HG03280 (cell line): Measurements from ENCODE around the gene EMC6.
A peak's percentile ranks its signal among the peaks of the same experiment; 100 is the strongest.

ENCODE experiments used
- ATAC-seq: cut with Tn5 transposase; IDR thresholded peaks from one replicate; pipeline ENCODE4 v1.9.1; 2021; ENCODE audit warnings: mild to moderate bottlenecking, moderate library complexity; ENCODE audit not compliant: unreplicated experiment

The EMC6 gene

DNA sequence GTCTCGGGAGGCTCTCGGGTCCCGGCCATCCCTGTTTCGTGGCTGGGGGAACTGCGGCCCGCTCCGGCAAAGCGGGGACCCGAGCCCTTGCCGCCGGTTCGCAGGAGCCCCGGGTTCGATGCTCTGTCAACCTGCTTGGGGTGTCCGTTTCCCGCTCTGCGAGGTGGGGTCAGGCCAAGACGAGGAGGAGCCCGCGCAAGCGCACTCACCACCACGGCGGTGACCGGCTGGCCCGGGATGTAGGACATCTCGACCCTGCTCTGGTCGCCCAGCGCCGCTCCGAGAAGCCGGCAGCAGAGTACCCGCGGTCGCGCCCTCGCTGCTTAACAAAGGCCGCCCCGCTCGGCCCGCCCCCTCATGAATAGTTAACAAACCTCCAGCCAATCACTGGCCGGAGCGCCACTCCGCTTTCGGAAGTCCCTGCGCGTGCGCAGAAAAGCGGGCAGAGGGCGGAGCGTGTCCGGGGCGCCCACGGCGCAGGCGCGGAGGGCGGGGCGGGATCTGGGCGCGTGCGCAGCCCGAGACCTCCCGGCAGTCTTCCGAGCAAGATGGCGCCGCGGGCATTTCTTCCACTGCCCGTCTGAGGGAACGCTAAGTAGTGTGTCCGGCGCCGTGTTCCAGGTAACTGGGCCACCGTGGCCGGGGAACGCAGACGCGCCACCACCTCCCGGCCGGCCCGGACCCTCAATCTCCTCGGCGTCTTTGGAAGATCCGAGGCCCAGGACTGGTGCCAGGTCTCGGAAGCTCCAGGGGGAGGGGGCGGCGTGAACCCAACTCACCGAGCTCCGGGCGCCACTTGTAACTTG, at the start of gene EMC6, which contains the start of gene TAX1BP3:
Gene EMC6, plus strand, starts transcription at position 534 of the 806 bp plus-strand sequence. CDS start 335 bp downstream, outside the sequence.
Gene TAX1BP3, minus strand, starts transcription at position 300 of the 806 bp plus-strand sequence. Its CDS starts 52 bp downstream, at position 248.
- peak; percentile 86 for ATAC-seq

GRCh38 chr17:3621146-3621720, 47.4 kb upstream of the EMC6 start:
- ATAC-seq: no peak

- ATAC-seq: no peak
Measured at GRCh38 chr17:3622977-3623594, 45.5 kb upstream of the EMC6 start.

- no peak for ATAC-seq
Measured at GRCh38 chr17:3626831-3627768, 41.5 kb upstream of the EMC6 start.

DNA sequence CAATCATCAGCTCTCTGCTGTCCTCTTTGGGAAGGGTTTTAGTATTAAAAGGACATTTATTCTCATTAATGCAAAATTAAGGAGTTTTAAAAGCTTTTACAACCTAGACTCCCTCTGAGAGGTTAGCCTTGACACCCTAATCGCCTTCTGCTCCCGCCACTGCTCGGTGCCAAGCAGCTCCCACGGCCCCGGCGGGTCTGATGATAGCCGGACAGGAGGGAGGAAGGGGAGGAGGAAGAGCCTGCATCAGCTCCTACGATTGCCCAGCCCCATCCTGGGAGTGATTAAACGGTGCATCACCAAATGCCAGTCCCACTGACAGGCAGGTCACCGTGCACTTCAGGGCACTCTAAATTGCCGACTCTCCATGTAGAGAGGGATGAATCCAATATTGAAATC, 40.8 kb upstream of the EMC6 start:
- ATAC-seq: no peak

GRCh38 chr17:3630781-3631180, 37.8 kb upstream of the EMC6 start:
- ATAC-seq: no peak

DNA sequence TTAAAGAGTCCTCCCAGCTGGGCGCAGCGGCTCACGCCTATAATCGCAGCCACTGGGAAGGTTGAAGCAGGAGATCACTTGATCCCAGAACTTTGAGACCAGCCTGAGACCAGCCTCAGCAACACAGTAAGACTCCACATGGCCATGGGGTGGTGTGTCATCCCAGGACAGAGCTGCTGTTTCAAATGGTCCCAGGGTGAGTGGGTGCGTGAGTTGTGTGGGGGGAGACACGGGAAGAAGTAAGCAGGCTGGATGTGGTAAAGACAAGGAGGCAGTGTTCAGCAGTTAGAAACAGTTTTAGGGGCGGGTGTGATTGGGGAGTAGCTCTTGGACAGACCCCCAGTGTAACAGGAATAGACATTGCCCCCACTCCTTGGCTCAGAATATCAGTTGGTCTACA, 36.3 kb upstream of the EMC6 start:
- ATAC-seq: no peak

DNA sequence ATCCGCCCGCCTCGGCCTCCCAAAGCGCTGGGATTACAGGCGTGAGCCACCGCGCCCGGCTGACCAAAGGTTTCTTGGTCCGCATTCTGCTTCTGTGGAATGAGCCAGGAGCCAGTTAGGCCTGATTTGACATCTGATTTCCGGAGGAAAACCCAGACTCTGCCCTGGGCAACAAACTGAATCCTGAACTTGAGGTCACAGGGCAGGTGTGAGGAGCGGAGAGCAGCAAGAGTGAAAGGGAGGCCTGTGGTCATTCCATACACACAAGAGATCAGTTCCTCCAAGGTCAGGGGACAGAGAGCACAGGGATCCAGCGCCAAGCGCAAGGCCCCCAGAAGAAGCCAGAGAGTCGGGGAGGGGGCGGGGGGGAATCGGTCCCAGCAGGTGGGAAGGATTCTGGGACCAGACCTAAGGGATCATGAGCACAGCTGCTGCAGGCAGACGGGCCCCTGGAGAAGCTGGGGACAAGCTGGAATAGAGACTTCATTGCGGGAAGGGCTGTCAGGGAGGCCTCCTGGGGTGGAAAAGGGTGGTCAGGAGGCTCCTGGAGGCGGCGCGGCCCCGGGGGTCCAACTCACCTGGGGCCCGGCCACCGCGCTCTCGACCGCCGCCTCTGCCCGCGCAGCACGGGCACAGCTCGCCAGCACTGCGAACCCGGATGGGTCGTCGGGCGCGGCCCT, 33.0 kb upstream of the EMC6 start:
- ATAC-seq: no peak

GRCh38 chr17:3636154-3636907, 32.3 kb upstream of the EMC6 start, which contains the start of the genes CTNS and SHPK:
TSS of gene CTNS (plus strand) at chr17:3636760. CDS start at chr17:3640207, 3,447 bp downstream.
TSS of gene SHPK (minus strand) at chr17:3636250. CDS start at chr17:3636219, 31 bp downstream.
- ATAC-seq: peak; percentile 95

- no peak for ATAC-seq
Measured at GRCh38 chr17:3636908-3637373, 31.7 kb upstream of the EMC6 start.

- no peak for ATAC-seq
Measured at GRCh38 chr17:3639981-3640596, 28.5 kb upstream of the EMC6 start.

- no peak for ATAC-seq
Measured at GRCh38 chr17:3641014-3641413, 27.6 kb upstream of the EMC6 start.

GRCh38 chr17:3641717-3642486, 26.7 kb upstream of the EMC6 start:
- no peak for ATAC-seq

DNA sequence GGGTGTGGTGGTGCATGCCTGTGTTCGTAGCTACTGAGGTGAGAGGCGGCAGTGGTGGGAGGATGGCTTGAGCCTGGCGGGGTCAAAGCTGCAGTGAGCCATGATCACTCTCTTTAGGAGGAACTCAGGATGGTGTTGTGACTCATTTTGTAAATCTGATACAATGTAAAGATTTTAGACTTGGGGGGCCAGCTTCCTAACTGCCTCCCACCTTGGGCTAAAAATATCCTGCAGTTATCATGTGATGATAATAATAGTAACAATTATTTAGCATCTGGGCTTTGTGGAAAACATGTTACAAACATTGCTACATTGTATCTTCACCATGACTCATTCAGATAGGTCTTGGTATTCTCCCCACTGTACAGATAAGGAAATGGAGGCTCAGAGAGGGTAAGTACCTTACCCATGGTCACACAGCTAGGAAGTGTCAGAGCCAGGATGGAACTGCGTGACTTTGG, 24.7 kb upstream of the EMC6 start:
- no peak for ATAC-seq

GRCh38 chr17:3645310-3645709, 23.3 kb upstream of the EMC6 start:
- ATAC-seq: no peak

DNA sequence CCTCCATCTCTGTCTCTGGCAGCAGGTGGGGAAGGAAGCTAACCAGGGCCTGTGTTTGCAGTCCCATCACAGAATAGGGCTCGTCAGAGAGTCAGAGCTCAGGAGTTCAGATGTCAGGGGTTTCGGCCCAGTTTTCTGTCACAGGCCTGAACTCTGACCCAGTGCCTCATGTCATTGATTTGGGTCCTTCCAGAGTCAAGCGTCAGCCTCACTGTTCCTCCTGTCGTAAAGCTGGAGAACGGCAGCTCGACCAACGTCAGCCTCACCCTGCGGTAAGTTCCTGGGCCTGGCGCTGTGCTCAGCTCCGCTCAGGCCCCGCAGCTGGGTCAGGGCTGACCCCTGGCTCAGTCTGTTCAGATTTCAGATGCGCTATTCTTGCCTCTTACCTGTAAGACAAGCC, 21.4 kb upstream of the EMC6 start:
- no peak for ATAC-seq

- ATAC-seq: no peak
Measured at GRCh38 chr17:3647769-3648555, 20.6 kb upstream of the EMC6 start.
